Vagina (tissue), 2 donors: ENCODE data around the gene PARN.

Experiments used
- POLR2A ChIP-seq, 2 donors: fragments of 450-650 bp; IDR thresholded peaks; one replicate each; pipeline ENCODE4 v1.6.1; 2017; ENCODE audit warnings: antibody characterized with exemption in 2 of 2, mild to moderate bottlenecking in 2 of 2, moderate library complexity in 2 of 2
- TF ChIP-seq, protein P1 (sequence below), 3 experiments: fragments of 450-650 bp in 2 of 3; fragments of 200-600 bp in 1 of 3; sonication (generic) in 1 of 3; IDR thresholded peaks; one replicate each; pipeline ENCODE4 v1.5.1; 2017 to 2019; ENCODE audit warnings: antibody characterized with exemption in 3 of 3, mild to moderate bottlenecking in 2 of 3, moderate library complexity in 2 of 3

DNA sequence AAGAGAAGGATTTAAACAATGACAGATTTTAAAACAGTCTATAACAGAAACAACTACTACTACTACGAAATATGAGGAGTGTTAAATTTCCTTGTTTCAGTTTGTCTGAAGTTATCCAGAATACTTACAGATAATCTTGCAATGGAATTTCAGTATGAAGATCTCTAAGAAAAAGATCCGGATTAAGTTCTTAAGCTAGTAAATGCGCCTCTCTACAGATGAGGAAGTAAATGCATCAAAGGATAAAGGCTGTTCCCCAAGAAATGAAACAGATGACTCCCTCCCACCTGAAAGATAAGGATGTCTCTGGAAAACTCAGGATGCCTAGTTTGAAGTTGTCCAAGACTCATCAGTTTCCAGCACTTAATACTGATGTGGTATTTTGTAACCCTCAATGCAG lies 105.1 kb downstream of the PARN start:
- TF ChIP-seq, protein P1, sequence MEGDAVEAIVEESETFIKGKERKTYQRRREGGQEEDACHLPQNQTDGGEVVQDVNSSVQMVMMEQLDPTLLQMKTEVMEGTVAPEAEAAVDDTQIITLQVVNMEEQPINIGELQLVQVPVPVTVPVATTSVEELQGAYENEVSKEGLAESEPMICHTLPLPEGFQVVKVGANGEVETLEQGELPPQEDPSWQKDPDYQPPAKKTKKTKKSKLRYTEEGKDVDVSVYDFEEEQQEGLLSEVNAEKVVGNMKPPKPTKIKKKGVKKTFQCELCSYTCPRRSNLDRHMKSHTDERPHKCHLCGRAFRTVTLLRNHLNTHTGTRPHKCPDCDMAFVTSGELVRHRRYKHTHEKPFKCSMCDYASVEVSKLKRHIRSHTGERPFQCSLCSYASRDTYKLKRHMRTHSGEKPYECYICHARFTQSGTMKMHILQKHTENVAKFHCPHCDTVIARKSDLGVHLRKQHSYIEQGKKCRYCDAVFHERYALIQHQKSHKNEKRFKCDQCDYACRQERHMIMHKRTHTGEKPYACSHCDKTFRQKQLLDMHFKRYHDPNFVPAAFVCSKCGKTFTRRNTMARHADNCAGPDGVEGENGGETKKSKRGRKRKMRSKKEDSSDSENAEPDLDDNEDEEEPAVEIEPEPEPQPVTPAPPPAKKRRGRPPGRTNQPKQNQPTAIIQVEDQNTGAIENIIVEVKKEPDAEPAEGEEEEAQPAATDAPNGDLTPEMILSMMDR (IDR thresholded peaks at IDR 0.05) = no peak
- no peak for TF ChIP-seq POLR2A (IDR thresholded peaks at IDR 0.05)
